ENCODE data around the gene ZNF334. TPM values are rescaled to one million over a fixed set of nuclear protein-coding genes. Genes with fewer than 3 reads are reported as not detected.

ZNF334 gene
- total RNA-seq, 1 experiment from 2014 or later = 18.7 TPM

DNA sequence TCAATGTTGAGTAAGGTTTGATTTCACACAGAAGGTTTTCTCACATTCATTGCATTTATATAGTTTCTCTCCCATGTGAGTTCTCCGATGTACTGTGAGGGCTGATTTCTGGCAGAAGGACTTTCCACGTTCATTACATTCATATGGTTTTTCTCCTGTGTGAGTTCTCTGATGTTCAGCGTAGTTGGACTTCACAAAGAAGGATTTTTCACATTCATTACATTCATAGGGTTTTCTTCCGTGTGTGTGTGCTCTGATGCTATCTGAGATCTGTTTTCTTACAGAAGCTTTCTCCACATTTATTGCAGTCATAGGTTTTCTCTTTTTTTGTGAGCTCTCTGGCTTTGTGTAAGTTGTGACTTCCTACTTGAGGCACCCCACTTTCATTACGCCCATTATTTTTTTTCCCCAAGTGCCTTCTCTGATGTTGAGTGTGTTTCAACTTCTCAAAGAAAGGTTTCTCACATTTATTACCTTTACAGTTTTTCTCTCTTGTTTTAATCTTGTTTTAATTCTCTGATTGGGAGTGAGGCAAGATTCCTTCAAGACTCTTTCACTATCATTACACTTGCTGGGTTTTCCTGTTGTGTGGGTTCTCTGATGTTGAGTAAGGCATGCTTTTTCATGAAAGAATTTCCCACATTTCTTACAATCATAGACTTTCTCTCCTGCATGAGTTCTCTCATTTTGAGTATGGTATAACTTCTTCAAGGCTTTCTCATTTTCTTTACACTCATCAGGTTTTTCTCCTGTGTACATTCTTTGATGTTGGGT is 56.9 kb downstream of the ZNF334 start:
- Mint-ChIP-seq H3K27ac (no peak overlapping the region), H3K4me1 (peaks cover 28% of the 10 kb centered on the region), H3K9me3 (peaks cover 43% of the 10 kb centered on the region), H3K4me3 (no peak overlapping the region), H3K36me3 (peaks cover 43% of the 10 kb centered on the region), H3K27me3 (ENCODE audit: low read depth) (peaks cover 13% of the 10 kb centered on the region; the same call in 1 of the 2 replicates)
- POLR2A ChIA-PET = no interaction called here
- TF ChIP-seq, protein P1, sequence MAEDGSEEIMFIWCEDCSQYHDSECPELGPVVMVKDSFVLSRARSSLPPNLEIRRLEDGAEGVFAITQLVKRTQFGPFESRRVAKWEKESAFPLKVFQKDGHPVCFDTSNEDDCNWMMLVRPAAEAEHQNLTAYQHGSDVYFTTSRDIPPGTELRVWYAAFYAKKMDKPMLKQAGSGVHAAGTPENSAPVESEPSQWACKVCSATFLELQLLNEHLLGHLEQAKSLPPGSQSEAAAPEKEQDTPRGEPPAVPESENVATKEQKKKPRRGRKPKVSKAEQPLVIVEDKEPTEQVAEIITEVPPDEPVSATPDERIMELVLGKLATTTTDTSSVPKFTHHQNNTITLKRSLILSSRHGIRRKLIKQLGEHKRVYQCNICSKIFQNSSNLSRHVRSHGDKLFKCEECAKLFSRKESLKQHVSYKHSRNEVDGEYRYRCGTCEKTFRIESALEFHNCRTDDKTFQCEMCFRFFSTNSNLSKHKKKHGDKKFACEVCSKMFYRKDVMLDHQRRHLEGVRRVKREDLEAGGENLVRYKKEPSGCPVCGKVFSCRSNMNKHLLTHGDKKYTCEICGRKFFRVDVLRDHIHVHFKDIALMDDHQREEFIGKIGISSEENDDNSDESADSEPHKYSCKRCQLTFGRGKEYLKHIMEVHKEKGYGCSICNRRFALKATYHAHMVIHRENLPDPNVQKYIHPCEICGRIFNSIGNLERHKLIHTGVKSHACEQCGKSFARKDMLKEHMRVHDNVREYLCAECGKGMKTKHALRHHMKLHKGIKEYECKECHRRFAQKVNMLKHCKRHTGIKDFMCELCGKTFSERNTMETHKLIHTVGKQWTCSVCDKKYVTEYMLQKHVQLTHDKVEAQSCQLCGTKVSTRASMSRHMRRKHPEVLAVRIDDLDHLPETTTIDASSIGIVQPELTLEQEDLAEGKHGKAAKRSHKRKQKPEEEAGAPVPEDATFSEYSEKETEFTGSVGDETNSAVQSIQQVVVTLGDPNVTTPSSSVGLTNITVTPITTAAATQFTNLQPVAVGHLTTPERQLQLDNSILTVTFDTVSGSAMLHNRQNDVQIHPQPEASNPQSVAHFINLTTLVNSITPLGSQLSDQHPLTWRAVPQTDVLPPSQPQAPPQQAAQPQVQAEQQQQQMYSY (CRISPR knock-in tag; IDR thresholded peaks at IDR 0.05) = no peak
- TF ChIP-seq NFYB (CRISPR knock-in tag; conservative IDR thresholded peaks at IDR 0.05; ENCODE audit: low read depth) (no peak), KAT7 (CRISPR knock-in tag; IDR thresholded peaks at IDR 0.05; ENCODE audit: borderline replicate concordance) (no peak), NR2C2 (CRISPR knock-in tag; IDR thresholded peaks at IDR 0.05) (no peak), ZNF671 (CRISPR knock-in tag; IDR thresholded peaks at IDR 0.05) (no peak)
- CTCF ChIA-PET = no interaction called here
- no peak for DNase-seq (ENCODE audit: low spot score)
- ATAC-seq = no peak

DNA sequence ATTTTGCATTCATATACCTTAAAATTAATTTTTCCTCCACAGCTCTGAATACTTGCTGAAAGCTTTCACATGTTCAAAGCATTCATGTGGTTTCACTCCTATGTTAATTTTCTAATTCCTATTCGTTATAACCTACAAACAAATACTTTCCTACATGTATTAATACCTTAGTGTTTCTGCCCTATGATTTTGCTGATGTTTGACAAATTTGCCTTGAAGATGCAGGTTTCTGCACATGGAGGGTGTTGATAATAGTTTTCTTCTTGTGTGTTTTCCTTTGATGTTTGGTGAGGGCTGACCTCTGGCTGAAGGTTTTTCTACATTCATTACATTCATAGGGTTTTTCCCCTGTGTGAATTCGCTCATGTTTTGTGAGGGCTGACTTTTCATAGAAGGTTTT is 57.6 kb downstream of the ZNF334 start:
- H3K4me1 Mint-ChIP-seq = peaks cover 28% of the 10 kb centered on the region
- H3K9me3 Mint-ChIP-seq = peaks cover 48% of the 10 kb centered on the region
- H3K36me3 Mint-ChIP-seq = peaks cover 43% of the 10 kb centered on the region
- no peak overlapping the region for H3K27ac Mint-ChIP-seq
- ChIA-PET POLR2A (no interaction called here), CTCF (no interaction called here)
- TF ChIP-seq TCF7 (CRISPR knock-in tag; IDR thresholded peaks at IDR 0.05; ENCODE audit: low read depth) = no peak
- TF ChIP-seq NR3C1 (CRISPR knock-in tag; conservative IDR thresholded peaks at IDR 0.05; ENCODE audit: low read depth) = no peak
- TF ChIP-seq, protein P2, sequence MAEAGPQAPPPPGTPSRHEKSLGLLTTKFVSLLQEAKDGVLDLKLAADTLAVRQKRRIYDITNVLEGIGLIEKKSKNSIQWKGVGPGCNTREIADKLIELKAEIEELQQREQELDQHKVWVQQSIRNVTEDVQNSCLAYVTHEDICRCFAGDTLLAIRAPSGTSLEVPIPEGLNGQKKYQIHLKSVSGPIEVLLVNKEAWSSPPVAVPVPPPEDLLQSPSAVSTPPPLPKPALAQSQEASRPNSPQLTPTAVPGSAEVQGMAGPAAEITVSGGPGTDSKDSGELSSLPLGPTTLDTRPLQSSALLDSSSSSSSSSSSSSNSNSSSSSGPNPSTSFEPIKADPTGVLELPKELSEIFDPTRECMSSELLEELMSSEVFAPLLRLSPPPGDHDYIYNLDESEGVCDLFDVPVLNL (CRISPR knock-in tag; IDR thresholded peaks at IDR 0.05; ENCODE audit: borderline replicate concordance, low read depth) = no peak
- TF ChIP-seq, protein P3, sequence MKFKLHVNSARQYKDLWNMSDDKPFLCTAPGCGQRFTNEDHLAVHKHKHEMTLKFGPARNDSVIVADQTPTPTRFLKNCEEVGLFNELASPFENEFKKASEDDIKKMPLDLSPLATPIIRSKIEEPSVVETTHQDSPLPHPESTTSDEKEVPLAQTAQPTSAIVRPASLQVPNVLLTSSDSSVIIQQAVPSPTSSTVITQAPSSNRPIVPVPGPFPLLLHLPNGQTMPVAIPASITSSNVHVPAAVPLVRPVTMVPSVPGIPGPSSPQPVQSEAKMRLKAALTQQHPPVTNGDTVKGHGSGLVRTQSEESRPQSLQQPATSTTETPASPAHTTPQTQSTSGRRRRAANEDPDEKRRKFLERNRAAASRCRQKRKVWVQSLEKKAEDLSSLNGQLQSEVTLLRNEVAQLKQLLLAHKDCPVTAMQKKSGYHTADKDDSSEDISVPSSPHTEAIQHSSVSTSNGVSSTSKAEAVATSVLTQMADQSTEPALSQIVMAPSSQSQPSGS (CRISPR knock-in tag; IDR thresholded peaks at IDR 0.05; ENCODE audit: borderline replicate concordance, low read depth) = no peak
- TF ChIP-seq, protein P4, sequence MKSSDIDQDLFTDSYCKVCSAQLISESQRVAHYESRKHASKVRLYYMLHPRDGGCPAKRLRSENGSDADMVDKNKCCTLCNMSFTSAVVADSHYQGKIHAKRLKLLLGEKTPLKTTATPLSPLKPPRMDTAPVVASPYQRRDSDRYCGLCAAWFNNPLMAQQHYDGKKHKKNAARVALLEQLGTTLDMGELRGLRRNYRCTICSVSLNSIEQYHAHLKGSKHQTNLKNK (CRISPR knock-in tag; IDR thresholded peaks at IDR 0.05) = no peak
- TF ChIP-seq CREM (CRISPR knock-in tag; IDR thresholded peaks at IDR 0.05) = no peak
- TF ChIP-seq, protein P5, sequence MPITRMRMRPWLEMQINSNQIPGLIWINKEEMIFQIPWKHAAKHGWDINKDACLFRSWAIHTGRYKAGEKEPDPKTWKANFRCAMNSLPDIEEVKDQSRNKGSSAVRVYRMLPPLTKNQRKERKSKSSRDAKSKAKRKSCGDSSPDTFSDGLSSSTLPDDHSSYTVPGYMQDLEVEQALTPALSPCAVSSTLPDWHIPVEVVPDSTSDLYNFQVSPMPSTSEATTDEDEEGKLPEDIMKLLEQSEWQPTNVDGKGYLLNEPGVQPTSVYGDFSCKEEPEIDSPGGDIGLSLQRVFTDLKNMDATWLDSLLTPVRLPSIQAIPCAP (CRISPR knock-in tag; IDR thresholded peaks at IDR 0.05) = no peak
- TF ChIP-seq ATF1 (CRISPR knock-in tag; IDR thresholded peaks at IDR 0.05) = no peak
- TF ChIP-seq, protein P1 (CRISPR knock-in tag; IDR thresholded peaks at IDR 0.05) = no peak
- TF ChIP-seq TP53 (CRISPR knock-in tag; IDR thresholded peaks at IDR 0.05) = no peak
- no peak for TF ChIP-seq ZBTB21 (CRISPR knock-in tag; IDR thresholded peaks at IDR 0.05; ENCODE audit: borderline replicate concordance)
- no peak for TF ChIP-seq CBFB (CRISPR knock-in tag; IDR thresholded peaks at IDR 0.05; ENCODE audit: low read depth)
- no peak for TF ChIP-seq NFATC4 (CRISPR knock-in tag; IDR thresholded peaks at IDR 0.05)
- TF ChIP-seq, protein P6, sequence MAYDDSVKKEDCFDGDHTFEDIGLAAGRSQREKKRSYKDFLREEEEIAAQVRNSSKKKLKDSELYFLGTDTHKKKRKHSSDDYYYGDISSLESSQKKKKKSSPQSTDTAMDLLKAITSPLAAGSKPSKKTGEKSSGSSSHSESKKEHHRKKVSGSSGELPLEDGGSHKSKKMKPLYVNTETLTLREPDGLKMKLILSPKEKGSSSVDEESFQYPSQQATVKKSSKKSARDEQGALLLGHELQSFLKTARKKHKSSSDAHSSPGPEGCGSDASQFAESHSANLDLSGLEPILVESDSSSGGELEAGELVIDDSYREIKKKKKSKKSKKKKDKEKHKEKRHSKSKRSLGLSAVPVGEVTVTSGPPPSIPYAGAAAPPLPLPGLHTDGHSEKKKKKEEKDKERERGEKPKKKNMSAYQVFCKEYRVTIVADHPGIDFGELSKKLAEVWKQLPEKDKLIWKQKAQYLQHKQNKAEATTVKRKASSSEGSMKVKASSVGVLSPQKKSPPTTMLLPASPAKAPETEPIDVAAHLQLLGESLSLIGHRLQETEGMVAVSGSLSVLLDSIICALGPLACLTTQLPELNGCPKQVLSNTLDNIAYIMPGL (CRISPR knock-in tag; IDR thresholded peaks at IDR 0.05) = no peak
- TF ChIP-seq ZNF671 (CRISPR knock-in tag; IDR thresholded peaks at IDR 0.05) = no peak
- TF ChIP-seq ELF4 (CRISPR knock-in tag; IDR thresholded peaks at IDR 0.05; ENCODE audit: low read depth) = no peak
- peaks cover 13% of the 10 kb centered on the region; the same call in 1 of the 2 replicates for H3K27me3 Mint-ChIP-seq (ENCODE audit: low read depth)
- ATAC-seq = no peak
- no peak overlapping the region for H3K4me3 Mint-ChIP-seq
- DNase-seq (ENCODE audit: low spot score) = no peak
